ENCODE data around the gene ATP13A4.

The ATP13A4 gene

DNA sequence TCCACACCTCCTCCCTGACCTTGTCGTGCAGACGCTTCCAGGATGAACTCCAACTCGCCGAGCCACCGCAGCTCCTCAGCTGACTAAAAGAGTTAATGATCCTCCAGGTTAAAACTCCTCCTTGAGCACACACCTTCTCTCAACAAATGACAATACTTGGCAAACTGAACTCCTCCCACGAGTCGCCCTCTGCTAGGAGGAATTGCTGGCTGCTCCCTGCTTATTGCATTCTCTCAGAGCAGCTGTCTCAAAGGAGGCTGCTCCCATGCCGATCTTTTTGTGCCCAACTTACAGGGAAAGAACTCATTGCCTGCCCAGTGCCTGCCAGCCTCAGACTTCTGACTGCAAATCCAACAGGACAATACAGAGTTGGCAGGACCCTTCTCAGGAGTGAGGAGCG, at the start of gene ATP13A4:
ATP13A4 (minus strand) TSS at position 85 of the 400 bp plus-strand sequence. CDS start 96 bp downstream, outside the sequence.
- no peak for DNase-seq

GRCh38 chr3:193599393-193599792, 44.7 kb upstream of the ATP13A4 start:
- DNase-seq = no peak

DNA sequence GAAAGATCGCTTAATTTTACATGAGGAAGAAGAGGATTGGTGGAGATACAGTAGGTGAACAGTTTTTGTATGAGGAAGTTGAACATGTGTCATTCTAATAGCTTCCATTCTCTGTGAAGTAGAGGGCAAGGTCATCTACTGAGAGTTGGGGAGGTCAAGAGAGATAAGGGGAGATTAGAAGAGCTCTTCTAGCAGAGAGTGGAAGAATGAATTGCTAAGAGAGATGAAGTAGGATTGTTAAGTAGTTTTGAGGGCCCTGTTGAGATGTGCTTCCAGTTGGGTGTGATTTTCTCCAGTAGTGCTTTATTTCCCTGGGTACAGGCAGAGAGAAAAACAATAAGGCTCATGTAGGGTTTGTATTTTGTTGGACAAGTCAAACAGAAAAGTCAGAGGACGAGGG, 43.5 kb upstream of the ATP13A4 start:
- no peak for DNase-seq

- no peak for DNase-seq
These were observed 41.3 kb upstream of the ATP13A4 start for GRCh38 chr3:193595939-193596487.

- DNase-seq = no peak
These were observed 40.4 kb upstream of the ATP13A4 start for GRCh38 chr3:193594946-193595689.

- peak; percentile 49 for DNase-seq
These were observed 39.0 kb upstream of the ATP13A4 start for GRCh38 chr3:193593668-193594030.

DNA sequence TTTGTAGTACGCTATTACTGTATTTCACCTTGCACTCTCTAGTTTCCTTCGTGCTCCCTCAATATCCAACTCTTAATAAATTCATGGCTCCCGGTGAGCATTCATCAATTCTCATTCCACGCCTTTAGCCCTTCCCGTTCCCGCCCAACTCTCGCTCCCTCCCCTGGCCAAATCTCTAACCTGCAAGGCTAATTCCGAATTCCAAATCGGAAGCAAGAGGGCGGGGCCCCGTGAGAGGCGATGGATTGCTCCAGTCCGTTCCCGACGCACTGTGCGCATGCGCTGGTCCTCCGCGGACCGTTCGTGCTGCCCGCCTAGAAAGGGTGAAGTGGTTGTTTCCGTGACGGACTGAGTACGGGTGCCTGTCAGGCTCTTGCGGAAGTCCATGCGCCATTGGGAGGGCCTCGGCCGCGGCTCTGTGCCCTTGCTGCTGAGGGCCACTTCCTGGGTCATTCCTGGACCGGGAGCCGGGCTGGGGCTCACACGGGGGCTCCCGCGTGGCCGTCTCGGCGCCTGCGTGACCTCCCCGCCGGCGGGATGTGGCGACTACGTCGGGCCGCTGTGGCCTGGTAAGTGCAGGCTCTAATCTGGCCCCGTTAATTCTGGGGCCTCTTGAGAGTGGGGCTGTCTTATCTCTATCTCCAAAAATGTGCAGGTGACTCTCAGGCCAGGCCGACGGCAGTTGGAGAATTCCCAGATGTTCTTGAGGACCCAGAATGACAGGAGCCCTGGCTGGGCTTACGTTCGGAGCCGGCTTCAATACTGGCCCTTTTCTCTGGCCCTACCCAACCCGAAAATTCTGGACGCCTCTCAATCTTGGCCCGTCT, 38.4 kb upstream of the ATP13A4 start, which contains the start of gene OPA1:
OPA1 (plus strand) TSS at position 368 of the 827 bp plus-strand sequence; CDS start at position 538, 170 bp downstream.
- DNase-seq = peak; percentile 86

GRCh38 chr3:193590088-193590856, 35.6 kb upstream of the ATP13A4 start:
- no peak for DNase-seq

- DNase-seq = no peak
These were observed 34.9 kb upstream of the ATP13A4 start for GRCh38 chr3:193589616-193590015.

DNA sequence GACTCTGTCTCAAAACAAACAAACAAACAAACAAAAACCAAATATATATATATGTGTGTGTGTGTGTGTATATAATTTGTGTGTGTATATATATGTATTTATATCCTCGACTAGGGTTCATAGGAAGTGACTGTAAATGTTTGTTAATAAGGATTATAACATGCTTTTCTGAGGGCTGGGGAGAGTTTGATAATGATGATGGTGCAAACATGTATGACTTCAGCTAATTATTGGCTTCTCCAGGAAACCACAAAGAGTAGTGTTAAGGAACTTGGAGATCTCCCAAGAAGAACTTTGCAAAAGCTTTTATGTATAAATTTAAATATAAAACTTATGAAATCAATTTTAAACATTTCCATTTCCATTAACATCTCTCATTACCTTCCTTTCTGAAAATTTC, 34.4 kb upstream of the ATP13A4 start:
- no peak for DNase-seq

DNA sequence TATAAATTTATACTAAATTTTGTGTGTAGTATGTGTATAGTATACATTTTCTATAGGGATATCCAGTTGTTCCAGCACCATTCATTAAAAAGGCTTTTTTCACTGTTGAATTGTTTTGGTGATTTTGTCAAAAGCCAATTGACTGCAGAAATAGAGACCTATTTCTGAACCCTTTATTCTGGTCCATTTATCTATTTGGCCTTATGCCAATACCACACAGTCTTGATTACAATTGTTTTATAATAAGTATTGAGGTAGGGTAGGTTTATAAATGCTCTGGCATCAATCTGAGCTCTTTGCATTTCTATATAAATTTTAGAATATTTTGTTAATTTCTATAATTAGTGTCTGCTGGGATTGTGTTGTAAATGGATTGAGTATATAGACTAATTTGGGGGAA, 31.8 kb upstream of the ATP13A4 start:
- no peak for DNase-seq

- DNase-seq = no peak
These were observed 30.8 kb upstream of the ATP13A4 start for GRCh38 chr3:193585530-193585929.

- DNase-seq = no peak
These were observed 19.9 kb upstream of the ATP13A4 start for GRCh38 chr3:193574488-193575070.

DNA sequence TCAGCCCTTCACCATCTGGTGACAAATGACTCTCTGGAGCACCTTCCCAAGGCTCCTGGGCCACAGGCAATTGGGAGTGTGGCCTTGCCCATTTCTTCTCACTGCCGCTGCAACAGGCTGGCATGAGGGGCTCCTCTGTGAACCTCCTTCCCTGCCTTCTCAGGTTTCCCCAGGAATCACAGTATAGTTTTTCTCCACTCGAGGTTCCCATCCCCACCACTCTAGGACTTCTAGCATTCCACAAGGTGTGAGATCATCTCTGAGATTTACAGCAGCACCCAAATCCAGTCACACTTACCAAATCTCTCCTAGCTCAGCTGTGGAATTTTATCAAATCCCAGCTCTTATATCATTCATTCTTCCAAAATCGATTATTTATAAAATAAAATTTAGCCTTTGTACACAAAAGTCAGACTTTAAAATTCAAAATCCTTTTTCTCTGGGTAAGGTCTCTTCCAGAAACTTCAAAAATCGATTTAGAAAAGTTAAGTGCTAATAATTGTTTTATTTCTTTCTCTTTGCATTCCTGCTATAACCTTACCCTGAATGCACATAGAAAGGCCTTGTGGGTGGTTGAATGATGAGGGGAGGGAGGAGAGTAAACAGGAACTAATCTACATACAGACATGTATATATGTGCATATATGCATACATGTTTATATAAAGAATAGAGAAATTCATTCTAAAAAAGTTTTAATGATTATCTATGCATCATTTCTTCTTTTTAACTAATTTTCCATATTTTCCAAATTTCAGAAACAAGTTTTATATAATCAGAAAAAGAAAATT, 18.9 kb upstream of the ATP13A4 start:
- DNase-seq = no peak

- DNase-seq = peak; percentile 47
These were observed 17.8 kb upstream of the ATP13A4 start for GRCh38 chr3:193572426-193572908.

DNA sequence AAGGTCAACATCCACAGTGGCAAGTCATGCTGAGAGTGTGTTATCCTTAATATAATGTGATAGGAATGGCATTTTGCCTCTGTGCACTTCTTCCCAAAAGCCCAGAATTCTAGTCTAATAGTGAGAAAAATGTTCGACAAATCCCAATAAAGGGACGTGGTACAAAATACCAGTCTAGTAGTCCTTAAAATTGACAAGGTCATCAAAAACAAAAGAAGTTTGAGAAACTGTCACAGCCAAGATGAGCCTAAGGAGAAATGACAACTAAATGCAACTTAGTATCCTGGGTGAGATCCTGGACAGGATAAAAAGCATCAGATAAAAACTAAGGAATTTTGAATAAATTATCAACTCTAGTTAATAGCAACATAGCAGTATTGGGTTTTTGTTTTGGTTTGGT, 14.4 kb upstream of the ATP13A4 start:
- no peak for DNase-seq

DNA sequence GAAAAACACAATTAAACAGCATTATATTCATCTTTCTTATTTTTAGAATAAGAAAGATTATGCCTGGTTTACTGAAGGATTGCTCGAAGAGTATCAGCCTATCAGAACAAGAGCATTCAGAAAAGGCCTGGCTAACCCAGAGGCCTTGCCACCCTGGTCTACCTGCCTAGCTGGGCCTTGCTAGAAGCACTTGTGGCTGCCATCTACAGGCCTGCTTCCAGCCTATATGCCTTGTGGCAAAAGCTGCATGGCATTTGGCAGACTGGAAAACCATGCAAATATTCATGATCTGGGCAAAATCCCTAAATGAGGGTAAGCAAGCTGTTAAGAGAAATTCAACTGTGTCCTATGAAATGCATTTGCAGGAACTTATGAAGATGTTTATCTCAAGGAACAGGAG, 9.3 kb upstream of the ATP13A4 start:
- DNase-seq = no peak

GRCh38 chr3:193563426-193563825, 8.7 kb upstream of the ATP13A4 start:
- DNase-seq = no peak

DNA sequence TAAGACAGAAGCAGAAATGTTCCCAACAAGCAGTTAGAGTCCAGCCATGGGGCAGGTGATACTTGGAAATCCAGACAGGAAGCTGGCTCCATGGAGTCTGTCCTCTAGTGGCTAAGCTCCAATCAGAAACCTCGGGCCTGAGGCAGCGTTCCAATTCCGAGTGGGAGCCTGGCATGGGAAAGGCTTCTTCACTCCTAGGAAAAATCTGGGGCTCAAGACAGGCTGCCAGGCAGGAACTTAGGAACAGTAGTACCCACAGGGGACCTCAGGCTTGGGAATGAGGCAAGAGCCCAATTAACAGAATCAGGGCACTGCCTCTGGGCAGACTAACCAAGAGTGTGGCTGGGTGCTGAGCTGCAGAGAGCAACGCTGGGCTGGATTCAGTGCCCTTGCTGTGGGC, 6.2 kb upstream of the ATP13A4 start:
- no peak for DNase-seq

- DNase-seq = no peak
These were observed 5.4 kb upstream of the ATP13A4 start for GRCh38 chr3:193560091-193560490.

DNA sequence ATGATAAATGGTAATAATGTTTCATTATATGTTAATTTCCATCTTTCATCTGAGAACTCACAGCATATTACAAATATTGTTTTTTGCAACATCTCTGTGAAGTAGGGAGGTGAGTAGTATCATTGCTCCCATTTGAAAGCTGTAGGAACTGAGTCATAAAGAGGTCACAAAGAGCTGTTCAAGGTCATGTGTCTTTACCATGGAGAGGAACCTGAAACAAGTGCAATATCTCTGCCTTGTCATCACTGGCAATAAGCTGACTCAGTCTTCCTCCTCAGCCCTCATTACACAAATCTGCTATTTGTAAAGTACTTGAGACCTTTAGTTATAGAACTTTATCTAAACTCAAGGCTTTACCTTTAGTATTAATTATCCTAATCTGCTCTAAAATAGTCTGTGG, 4.4 kb upstream of the ATP13A4 start:
- DNase-seq = no peak

DNA sequence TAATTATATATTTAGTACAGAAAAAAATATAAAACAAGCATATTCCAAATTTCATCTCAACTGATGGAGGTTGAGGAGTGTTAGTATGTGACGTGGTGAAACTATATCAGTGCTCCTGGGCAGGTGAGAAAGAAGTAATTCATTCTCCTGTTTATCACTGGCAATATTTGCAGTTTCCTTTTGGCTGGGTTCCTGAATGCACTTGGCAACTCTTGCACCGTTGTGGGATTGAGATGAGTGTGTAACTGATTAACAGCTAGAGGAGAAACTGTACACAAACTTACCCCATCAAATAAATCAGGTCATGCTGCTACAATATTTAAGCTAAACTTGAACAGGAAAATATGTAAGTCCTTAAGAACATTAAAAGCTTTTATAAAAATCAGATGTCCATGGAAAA, 2.1 kb upstream of the ATP13A4 start:
- DNase-seq = no peak
